Activated CD8-positive, alpha-beta memory T cell treated with anti-CD3 and anti-CD28 coated beads, Interleukin-2, amount 50 U/mL, for 1 hour (primary cell): ENCODE results near the gene TTC1.
"Not testable (repeated sequence)": the region's sequence is repeated elsewhere in the genome, so short reads cannot be mapped to it uniquely, and the experiment has no call there.

Experiments used
- DNase-seq: peaks from one replicate; pipeline ENCODE4 v3.0.0-alpha.2; 2020; ENCODE audit errors: extremely low read depth

Gene TTC1

DNA sequence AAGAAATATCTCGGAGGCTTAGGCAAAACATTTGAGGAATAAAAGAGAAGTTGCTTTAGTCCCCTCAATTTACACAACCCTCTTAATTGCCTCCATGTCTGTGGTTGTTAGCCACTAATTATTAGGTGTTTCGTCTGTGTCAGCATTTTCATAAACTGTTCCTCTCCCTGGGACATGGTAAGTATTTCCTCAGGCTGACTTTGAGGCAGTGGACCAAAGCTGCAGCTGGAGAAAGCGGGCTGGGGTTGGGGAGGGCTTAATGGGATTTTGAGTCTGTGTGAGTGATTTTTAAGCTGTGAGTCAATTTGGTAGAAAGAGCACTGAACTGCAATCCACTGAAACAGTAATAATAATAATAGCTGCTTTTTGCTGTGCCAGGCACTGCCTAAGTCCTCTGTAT, 13.0 kb upstream of the TTC1 start:
- no peak for DNase-seq

- DNase-seq = no peak
Observed at GRCh38 chr5:160001457-160001856, 7.5 kb upstream of the TTC1 start.

GRCh38 chr5:160007514-160007913, 1.4 kb upstream of the TTC1 start:
- no peak for DNase-seq

DNA sequence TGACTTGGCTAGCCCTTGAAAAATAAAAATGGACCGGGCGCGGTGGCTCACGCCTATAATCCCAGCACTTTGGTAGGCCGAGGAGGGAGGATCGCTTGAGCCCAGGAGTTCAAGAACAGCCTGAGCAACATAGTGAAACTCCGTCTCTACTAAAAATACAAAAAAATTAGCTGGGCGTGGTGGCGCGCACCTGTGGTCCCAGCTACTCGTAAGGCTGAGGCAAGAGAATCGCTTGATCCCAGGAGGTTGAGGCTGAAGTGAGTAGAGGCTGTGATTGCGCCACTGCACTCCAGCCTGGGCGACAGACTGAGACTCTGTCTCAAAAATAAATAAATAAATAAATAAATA, 436 bp upstream of the TTC1 start:
- DNase-seq = not testable (repeated sequence)

DNA sequence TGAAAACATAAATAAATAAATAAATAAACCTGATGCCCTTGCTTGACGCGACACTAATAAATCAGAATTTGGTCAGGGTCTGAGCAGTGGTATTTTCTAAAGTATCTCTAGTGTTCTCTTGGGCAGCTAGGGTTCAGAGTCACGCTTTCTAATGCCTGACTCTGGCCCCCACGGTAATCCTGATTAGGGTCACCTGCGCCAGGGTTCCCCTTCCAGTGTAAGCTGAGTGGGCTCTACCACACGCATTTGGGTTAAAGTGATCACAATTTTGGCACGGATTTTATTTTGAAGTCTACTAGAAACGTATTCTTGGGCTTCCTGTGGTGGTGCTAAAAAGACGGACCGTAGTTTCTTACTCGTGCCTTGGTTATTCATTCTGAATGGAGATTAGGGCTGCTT, 651 bp downstream of the TTC1 start:
- DNase-seq = no peak

- DNase-seq = no peak
Observed at GRCh38 chr5:160011471-160011870, 2.5 kb downstream of the TTC1 start.

DNA sequence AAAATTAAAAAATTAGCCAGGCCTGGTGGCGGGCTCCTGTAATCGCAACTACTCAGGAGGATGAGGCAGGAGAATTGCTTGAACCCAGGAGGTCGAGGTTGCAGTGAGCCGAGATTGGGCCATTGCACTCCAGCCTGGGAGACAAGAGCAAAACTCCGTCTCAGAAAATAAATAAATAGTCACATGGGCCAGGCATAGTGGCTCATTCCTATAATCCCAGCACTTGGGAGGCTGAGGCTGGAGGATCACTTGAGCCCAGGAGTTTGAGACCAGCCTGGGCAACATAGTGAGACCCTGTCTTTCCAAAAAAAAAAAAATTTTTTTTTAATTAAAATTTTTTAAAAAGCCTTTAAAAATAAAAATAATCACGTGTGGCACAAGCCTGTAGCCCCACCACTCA, 5.3 kb downstream of the TTC1 start:
- DNase-seq = not testable (repeated sequence)

- DNase-seq = no peak
Observed at GRCh38 chr5:160018945-160019625, 10.1 kb downstream of the TTC1 start.

- DNase-seq = no peak
Observed at GRCh38 chr5:160020266-160020770, 11.4 kb downstream of the TTC1 start.

DNA sequence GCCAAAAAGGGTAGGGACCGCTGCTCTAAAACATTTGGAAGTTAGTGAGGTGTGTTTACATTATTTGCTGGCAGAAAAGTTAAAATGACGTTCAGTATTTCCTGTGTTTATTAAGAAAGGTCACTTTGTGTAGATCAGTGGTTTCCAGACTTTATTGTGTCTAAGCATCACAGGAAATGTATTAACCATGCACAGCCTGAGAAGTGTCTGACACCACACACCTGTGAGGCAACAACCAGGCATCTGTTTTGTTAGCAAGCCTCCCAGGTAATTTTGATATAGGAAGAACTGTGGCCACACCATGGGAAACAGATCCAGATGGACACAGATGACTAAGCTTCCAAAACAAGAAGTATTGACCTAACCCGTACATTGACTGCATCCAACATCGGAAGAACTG, 12.0 kb downstream of the TTC1 start:
- no peak for DNase-seq

DNA sequence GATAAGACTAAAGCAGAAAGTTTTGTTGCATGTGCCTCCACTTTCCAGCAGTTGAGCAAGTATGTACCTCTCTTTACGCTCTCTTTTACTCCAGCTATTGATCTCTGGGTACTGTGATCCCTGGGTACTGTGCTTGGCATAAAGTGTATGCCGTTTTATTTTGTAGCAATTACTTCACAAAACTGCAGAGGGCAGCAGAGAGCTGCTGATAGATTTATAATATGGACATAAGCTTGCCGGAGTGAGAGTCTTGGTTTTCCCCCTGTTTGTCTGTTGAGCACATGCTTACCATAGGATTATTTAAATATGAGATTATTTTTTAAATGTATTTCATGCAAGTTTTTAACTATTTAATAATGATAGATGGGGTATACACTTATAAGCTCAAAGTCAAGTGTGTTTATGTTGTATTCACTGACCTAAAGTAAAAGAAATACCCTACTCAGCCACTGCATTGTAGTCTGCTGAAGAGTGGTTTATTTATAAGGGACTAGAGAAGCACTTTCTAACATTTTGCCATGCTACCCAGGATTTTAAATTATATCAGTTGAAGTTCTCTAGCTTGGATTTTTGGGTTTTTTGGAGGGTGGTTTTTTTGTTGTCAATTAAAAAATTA, 13.0 kb downstream of the TTC1 start:
- DNase-seq = no peak

GRCh38 chr5:160023007-160023907, 14.3 kb downstream of the TTC1 start:
- DNase-seq = no peak

DNA sequence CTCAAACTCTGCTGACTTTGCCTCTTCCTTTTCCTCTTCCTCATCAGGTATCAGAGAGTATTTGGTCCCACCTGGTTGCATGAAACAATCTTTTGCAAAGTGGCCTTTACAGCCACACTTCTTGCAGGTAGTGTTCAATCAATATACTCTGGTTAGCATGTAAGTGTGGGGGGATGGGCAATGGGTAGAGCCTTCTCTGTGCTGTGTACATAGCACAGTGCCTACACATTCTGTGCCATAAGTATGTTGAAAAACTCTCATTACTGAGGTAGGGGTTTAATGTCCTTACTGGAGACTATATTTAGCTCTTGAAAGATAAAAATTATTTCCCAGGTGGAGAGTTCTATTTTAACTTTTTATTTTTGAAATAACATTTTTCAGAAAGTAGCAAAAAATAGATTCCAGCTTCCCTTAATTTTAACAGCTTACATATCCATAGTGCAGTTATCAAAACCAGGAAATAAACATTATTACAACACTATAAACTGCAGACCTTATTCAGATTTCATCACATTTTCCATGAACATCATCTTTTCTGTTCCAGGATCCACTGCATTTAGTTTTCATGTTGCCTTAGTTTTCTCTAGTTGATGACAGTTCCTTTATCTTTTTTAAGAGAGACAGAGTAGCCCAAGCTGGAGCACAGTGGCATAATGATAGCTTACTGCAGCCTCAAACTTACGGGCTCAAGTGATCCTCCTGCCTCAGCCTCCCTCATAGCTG, 15.1 kb downstream of the TTC1 start:
- DNase-seq = no peak

DNA sequence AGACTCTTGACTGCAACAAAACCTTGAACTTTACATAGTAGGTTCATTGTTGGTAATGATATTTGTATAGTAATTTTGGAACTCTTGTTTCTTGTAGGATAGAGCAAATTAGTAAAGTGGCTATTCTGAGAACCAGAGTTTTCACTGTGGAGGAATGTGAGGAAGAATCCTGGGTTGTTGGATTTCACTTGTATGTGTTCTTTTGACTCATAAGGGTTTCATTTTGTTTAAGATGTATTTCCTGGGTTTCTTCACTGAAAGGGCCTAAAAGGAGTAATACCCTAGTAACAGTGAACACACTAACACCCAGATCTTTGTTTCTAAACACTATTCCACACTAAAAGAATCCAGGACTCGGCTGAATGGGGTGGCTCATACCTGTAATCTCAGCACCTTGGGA, 20.1 kb downstream of the TTC1 start:
- no peak for DNase-seq

GRCh38 chr5:160029540-160030139, 20.7 kb downstream of the TTC1 start:
- DNase-seq = no peak

DNA sequence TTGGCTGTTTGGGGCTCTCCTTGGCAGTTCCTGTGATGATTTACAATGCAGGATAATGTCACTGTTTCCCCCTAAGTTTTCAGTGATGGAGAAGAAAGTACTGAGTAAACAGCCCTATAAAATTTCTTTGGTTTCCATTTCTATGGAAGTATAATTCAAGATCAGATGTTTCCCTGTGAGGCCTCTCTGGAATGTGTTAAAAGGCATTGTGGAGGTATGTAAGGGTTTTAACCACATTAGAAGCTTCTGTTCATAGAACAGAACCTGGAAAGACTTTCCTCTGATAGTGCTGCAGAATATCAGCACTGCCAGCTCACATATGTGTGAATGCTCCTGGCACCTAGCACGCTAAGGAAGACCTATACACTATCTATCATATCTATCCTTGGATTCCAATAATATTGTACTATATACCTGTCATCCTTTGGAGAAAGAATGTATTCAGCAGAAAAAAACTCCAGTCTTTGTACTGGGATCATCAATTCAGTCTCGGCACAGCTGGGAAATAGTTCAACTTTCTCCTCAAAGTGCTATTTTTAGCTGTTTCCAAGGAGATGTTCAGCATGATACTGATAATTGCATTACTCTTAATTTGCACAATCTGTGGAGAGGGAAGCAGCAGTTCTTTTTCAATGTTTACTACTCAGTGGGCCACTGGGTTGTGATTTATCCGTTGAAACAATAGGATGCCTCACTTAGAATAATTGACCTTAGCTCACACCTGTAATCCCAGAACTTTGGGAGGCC, 21.9 kb downstream of the TTC1 start:
- DNase-seq = no peak

DNA sequence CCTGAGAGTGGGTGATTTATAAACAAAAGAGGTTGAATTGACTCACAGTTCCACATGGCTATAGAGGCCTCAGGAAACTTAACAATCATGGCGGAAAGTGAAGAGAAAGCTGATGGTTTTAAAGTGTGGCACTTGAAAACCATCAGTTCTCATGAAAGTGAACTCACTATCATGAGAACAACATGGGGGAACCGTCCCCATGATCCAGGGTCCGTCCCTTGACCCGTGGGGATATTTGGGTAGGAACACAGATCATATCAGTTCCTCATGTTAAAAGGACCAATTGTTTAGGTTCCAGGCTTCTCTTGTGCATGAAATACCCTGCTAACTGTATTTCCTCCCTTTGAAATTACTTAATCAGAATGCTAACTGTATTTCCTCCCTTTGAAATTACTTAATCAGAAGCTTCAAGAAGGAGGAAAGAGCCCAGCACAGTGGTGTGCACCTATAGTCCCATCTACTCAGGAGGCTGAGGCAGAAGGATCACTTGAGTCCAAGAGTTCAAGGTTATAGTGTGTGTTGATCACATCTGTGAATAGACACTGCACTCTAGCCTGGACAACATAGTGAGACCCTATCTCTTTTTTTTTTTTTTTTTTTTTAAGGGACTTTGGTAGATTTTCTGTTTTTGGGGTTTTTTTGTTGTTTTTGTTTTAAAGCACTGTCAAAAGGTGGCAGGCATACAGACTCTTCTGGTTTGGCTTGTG, 24.8 kb downstream of the TTC1 start:
- DNase-seq = no peak

DNA sequence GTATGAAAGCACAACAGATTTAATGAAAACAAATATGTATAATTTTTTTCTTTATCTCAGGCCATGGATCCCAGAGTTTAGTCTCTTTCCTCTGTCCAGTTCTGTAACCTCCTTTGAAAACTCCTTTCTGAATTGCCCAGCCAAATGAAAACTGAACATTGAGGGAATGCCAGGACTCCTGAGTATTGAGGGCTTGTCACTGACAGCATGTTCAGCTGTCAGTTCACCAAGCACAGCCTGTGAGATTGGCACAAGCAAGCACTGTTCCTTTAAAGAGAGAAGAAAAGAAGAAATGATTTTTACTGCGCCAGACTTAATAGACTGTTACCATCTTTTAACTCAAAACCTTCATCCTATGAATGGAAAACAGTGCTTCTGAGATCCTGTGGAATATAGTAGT, 27.3 kb downstream of the TTC1 start:
- no peak for DNase-seq

- DNase-seq = no peak
Observed at GRCh38 chr5:160036884-160037283, 27.9 kb downstream of the TTC1 start.

DNA sequence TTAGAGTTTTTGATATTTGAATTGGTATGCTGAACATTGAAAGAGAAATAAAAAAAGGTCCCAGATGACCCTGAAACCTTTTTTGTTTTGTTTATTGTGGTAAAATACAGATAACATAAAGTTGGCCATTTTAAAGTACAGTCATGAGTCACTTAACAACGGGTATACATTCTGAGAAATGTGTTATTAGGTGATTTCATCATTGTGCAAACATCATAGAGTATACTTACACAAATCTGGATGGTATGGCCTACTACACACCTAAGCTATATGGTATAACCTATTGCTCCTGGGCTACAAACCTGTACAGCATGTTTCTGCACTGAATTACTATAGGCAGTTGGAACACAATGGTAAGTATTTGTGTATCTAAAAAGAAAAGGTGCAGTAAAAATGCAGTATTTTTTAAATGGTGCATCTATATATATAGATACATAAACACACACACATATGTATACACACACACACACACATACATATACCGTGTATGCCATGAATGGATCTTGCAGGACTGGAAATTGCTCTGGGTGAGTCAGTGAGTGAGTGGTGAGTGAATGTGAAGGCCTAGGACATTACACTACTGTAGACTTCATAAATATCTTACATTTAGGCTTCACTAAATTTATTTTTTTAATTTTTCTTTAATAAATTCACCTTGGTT, 31.0 kb downstream of the TTC1 start:
- DNase-seq = no peak
